ENCODE results near the gene AIP. TPM values are rescaled to one million over a fixed set of nuclear protein-coding genes. Genes with fewer than 3 reads are reported as not detected.

AIP gene
- total RNA-seq, 1 experiment from 2014 or later = 87.8 TPM

DNA sequence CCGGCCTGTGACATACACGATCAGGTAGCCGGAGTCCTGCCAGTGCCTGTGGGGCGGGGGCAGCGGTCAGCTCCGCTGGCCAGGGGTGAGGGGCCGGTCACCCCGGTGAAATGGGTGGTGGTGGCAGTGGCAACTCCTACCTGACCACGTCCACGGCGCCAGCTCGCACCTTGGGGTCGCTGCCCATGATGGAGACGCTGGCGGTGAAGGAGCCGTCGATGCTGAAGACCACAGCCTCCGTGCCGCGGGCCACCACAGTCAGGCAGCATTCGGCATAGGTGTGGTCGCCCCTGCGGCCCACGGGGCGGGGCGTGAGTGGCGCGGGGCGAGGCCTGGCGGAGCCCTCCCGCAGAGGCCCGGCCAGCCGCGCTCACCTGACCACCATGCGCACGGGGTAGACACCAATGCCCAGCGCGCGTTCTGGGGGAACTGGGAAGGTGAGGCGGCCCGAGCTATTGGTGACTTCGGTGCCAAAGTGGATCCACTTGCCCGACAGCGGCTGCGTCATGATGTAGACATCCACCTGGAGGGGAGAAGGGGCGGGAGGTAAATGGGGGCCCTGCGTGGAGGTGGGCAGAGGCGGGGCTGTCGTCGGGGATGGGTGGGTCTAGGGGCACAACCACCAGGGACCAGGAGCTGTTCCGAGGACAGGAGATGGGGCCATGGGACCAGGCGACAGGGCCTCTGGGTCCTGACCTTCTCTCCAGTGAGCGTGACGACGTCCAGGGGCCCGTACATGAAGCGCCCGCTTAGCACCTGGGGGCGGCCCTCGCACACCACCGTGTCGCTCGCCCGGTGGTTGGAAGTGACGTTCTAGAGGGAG is 10.9 kb downstream of the AIP start:
- no peak for DNase-seq (ENCODE audit: low read depth, low spot score)
- Histone ChIP-seq H3K36me3 (ENCODE audit: control insufficient read depth, insufficient read depth, low read length) (no peaks in the 10 kb centered on the region), H3K27me3 (ENCODE audit: control insufficient read depth, insufficient read depth, low read length) (no peaks in the 10 kb centered on the region), H3K4me3 (ENCODE audit: low read depth in 2 of 2, low read length in 2 of 2) (no peak overlapping the region), H3K4me1 (ENCODE audit: control insufficient read depth, insufficient read depth, low read length) (no peaks in the 10 kb centered on the region; the same call in 1 of the 2 replicates), H3K27ac (ENCODE audit: low read length) (no peak overlapping the region), H3K9me3 (ENCODE audit: control insufficient read depth, insufficient read depth, low read depth, low read length) (no peaks in the 10 kb centered on the region)
- CTCF ChIA-PET = no interaction called here
- TF ChIP-seq, protein P1, sequence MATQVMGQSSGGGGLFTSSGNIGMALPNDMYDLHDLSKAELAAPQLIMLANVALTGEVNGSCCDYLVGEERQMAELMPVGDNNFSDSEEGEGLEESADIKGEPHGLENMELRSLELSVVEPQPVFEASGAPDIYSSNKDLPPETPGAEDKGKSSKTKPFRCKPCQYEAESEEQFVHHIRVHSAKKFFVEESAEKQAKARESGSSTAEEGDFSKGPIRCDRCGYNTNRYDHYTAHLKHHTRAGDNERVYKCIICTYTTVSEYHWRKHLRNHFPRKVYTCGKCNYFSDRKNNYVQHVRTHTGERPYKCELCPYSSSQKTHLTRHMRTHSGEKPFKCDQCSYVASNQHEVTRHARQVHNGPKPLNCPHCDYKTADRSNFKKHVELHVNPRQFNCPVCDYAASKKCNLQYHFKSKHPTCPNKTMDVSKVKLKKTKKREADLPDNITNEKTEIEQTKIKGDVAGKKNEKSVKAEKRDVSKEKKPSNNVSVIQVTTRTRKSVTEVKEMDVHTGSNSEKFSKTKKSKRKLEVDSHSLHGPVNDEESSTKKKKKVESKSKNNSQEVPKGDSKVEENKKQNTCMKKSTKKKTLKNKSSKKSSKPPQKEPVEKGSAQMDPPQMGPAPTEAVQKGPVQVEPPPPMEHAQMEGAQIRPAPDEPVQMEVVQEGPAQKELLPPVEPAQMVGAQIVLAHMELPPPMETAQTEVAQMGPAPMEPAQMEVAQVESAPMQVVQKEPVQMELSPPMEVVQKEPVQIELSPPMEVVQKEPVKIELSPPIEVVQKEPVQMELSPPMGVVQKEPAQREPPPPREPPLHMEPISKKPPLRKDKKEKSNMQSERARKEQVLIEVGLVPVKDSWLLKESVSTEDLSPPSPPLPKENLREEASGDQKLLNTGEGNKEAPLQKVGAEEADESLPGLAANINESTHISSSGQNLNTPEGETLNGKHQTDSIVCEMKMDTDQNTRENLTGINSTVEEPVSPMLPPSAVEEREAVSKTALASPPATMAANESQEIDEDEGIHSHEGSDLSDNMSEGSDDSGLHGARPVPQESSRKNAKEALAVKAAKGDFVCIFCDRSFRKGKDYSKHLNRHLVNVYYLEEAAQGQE (IDR thresholded peaks at IDR 0.05; ENCODE audit: insufficient read depth in 1 of 2, low read depth in 2 of 2, low read length in 1 of 2) = no peak
- TF ChIP-seq TCF7L2 (IDR thresholded peaks at IDR 0.05; ENCODE audit: low read depth, low read length) = no peak
- TF ChIP-seq SIN3A (IDR thresholded peaks at IDR 0.05; ENCODE audit: borderline replicate concordance, insufficient read depth, low read depth, low read length) = no peak
- no peak for TF ChIP-seq CTCF (IDR thresholded peaks at IDR 0.05)
- no peak for TF ChIP-seq POLR2AphosphoS5 (IDR thresholded peaks at IDR 0.05; ENCODE audit: low read depth, low read length)
- intact Hi-C loops (cut with micrococcal nuclease; ENCODE audit: unreplicated experiment) = no loop called here
- in situ Hi-C loops (cut with HindIII; ENCODE audit: low pct_unique_long_range_greater_than_20kb, low sequenced_read_pairs) = no loop called here
- no TSS peak for BruUV-seq (replicated peaks)
- POLR2A ChIA-PET = no interaction called here
- ATAC-seq = no peak

GRCh38 chr11:67494371-67495233 is 11.8 kb downstream of the AIP start:
- TF ChIP-seq TCF7L2 (IDR thresholded peaks at IDR 0.05; ENCODE audit: low read depth, low read length) = no peak
- TF ChIP-seq CTCF (IDR thresholded peaks at IDR 0.05) = no peak
- no peak for TF ChIP-seq SIN3A (IDR thresholded peaks at IDR 0.05; ENCODE audit: borderline replicate concordance, insufficient read depth, low read depth, low read length)
- TF ChIP-seq, protein P1 (IDR thresholded peaks at IDR 0.05; ENCODE audit: insufficient read depth in 1 of 2, low read depth in 2 of 2, low read length in 1 of 2) = no peak
- TF ChIP-seq POLR2AphosphoS5 (IDR thresholded peaks at IDR 0.05; ENCODE audit: low read depth, low read length) = no peak
- H3K9me3 ChIP-seq (ENCODE audit: control insufficient read depth, insufficient read depth, low read depth, low read length) = no peaks in the 10 kb centered on the region
- no peak overlapping the region for H3K27ac ChIP-seq (ENCODE audit: low read length)
- intact Hi-C loops (cut with micrococcal nuclease; ENCODE audit: unreplicated experiment) (no loop called here), in situ Hi-C loops (cut with HindIII; ENCODE audit: low pct_unique_long_range_greater_than_20kb, low sequenced_read_pairs) (no loop called here)
- H3K4me1 ChIP-seq (ENCODE audit: control insufficient read depth, insufficient read depth, low read length) = no peaks in the 10 kb centered on the region; the same call in 1 of the 2 replicates
- DNase-seq (ENCODE audit: low read depth, low spot score) (no peak), ATAC-seq (no peak)
- H3K27me3 ChIP-seq (ENCODE audit: control insufficient read depth, insufficient read depth, low read length) = no peaks in the 10 kb centered on the region
- ChIA-PET POLR2A (no interaction called here), CTCF (no interaction called here)
- no peak overlapping the region for H3K4me3 ChIP-seq (ENCODE audit: low read depth in 2 of 2, low read length in 2 of 2)
- no peaks in the 10 kb centered on the region for H3K36me3 ChIP-seq (ENCODE audit: control insufficient read depth, insufficient read depth, low read length)
- no TSS peak for BruUV-seq (replicated peaks)

Data from Panc1 (cell line).